Measurements from ENCODE around the gene SERPINI1. TPM values are rescaled to one million over a fixed set of nuclear protein-coding genes. Genes with fewer than 3 reads are reported as not detected.

The SERPINI1 gene
- total and polyA plus RNA-seq, 9 of the 15 experiments (the other 6 are each of a cell fraction or from before 2014, with no cell fraction given), result 1.6 to 9.9 (median 3.5) TPM

DNA sequence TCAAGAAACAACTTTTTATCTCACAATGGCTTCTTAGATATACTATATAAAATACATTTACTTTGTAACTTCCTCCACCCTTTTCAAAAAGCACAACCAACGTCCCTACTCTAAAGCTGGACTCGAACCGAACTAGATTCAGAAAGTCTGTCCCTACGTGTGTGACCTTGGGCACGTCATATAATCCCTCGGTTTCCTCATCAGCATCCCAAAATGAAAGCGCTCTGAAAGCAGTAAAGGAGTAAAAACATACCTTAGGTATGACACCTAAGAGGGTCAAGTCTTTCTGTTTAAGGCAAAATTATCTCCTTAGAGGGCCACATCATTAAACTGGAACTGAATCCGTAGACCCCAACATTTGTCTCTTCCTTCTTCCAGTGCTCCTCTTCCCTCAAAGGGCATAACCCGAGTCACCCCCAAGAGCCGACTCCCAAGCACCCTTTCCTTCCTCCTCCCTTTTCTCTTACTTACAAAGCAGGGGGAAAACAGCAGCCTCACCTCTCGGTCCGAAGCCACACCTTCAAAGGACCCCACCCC, 1.5 kb upstream of the SERPINI1 start (continued):
- TF ChIP-seq ZNF639 (CRISPR knock-in tag; conservative IDR thresholded peaks at IDR 0.05 in 1 of 2, IDR thresholded peaks at IDR 0.05 in 1 of 2), result no peak
- no peak for TF ChIP-seq ERF (CRISPR knock-in tag; IDR thresholded peaks at IDR 0.05)
- no peak for TF ChIP-seq ZBED1 (IDR thresholded peaks at IDR 0.05)
- TF ChIP-seq ZNF518B (CRISPR knock-in tag; IDR thresholded peaks at IDR 0.05), result no peak
- TF ChIP-seq ZNF217 (CRISPR knock-in tag; IDR thresholded peaks at IDR 0.05), result no peak
- TF ChIP-seq RREB1 (CRISPR knock-in tag; IDR thresholded peaks at IDR 0.05), result no peak
- TF ChIP-seq CHD2 (IDR thresholded peaks at IDR 0.05; ENCODE audit: low read depth, low read length), result no peak
- no peak for TF ChIP-seq SMARCE1 (IDR thresholded peaks at IDR 0.05)
- TF ChIP-seq ZFP1 (CRISPR knock-in tag; IDR thresholded peaks at IDR 0.05), result no peak
- TF ChIP-seq ZNF592 (IDR thresholded peaks at IDR 0.05), result no peak
- TF ChIP-seq NELFE (IDR thresholded peaks at IDR 0.05; ENCODE audit: insufficient read depth, insufficient read length), result no peak
- no peak for TF ChIP-seq NCOA1 (IDR thresholded peaks at IDR 0.05; ENCODE audit: low read depth)
- no peak for TF ChIP-seq SIX5 (IDR thresholded peaks at IDR 0.05; ENCODE audit: borderline replicate concordance in 1 of 2, insufficient read depth in 1 of 2, low read depth in 1 of 2, low read length in 2 of 2)

Measured in K562 (cell line).